T-cell (primary cell): ENCODE results near the gene GRM8. TPM values are rescaled to one million over a fixed set of nuclear protein-coding genes. Genes with fewer than 3 reads are reported as not detected.

Experiments used
- ATAC-seq, 4 experiments: fragments of 200-7000 bp in 3 of 4; fragments of 150-1000 bp in 1 of 4; cut with Tn5 transposase; replicated peaks in 1 of 4; 1 replicate in 3 of 4; 2 replicates in 1 of 4; pipeline ENCODE4 v1.10.0; 2021; ENCODE audit warnings: moderate library complexity in 3 of 4, mild to moderate bottlenecking in 2 of 4, moderate number of reproducible peaks in 1 of 4
- CTCF ChIA-PET, 2 donors: fragments of 300-600 bp; sonication (Branson Sonifier 250); formaldehyde crosslinking; loops; one replicate each; lab custom pipeline; 2022; ENCODE audit warnings: antibody characterized with exemption in 2 of 2; lab: Charles Lee
- POLR2A ChIA-PET, 2 donors: fragments of 300-600 bp; sonication (Branson Sonifier 250); formaldehyde crosslinking; loops; one replicate each; lab custom pipeline; 2022; ENCODE audit warnings: antibody characterized with exemption in 2 of 2; lab: Charles Lee
- DNase-seq, 35 experiments: peaks; one replicate each; pipeline versions ENCODE4 v3.0.0 to v3.0.0-alpha.2; 2013 to 2023
- H3K27ac ChIP-seq: one replicate; pipeline ENCODE4 v1.5.1; 2013; ENCODE audit warnings: low read length
- H3K27me3 ChIP-seq, 2 experiments: replicated peaks in 1 of 2; 1 replicate in 1 of 2; 2 replicates in 1 of 2; pipeline versions ENCODE4 v1.6.1 to v1.7.0; 2013; ENCODE audit warnings: low read length in 1 of 2, mixed read lengths in 1 of 2; ENCODE audit not compliant: control insufficient read depth in 2 of 2, insufficient read depth in 2 of 2; ENCODE audit errors: extremely low read depth in 1 of 2
- H3K36me3 ChIP-seq, 2 donors: 1 replicate in 1 of 2; 2 replicates in 1 of 2; pipeline versions ENCODE4 v1.6.1 to v1.7.0; 2013; ENCODE audit warnings: low read length in 1 of 2; ENCODE audit not compliant: control insufficient read depth in 2 of 2, insufficient read depth in 1 of 2; ENCODE audit errors: extremely low read depth in 1 of 2
- H3K4me1 ChIP-seq, 2 experiments: 1 replicate in 1 of 2; 2 replicates in 1 of 2; pipeline versions ENCODE4 v1.6.1 to v1.7.0; 2013; ENCODE audit warnings: low read length in 2 of 2, mixed read lengths in 1 of 2; ENCODE audit not compliant: insufficient read depth in 2 of 2, control insufficient read depth in 1 of 2; ENCODE audit errors: extremely low read depth in 1 of 2
- H3K4me3 ChIP-seq, 2 donors: 1 replicate in 1 of 2; 2 replicates in 1 of 2; pipeline versions ENCODE4 v1.5.1 to v1.7.0; 2013; ENCODE audit warnings: mild to moderate bottlenecking in 2 of 2, low read length in 1 of 2, moderate library complexity in 1 of 2; ENCODE audit not compliant: control insufficient read depth in 1 of 2; ENCODE audit errors: extremely low read depth in 1 of 2
- H3K9me3 ChIP-seq: 2 replicates; pipeline ENCODE4 v1.7.0; 2013
- H3K27ac Mint-ChIP-seq, 2 donors: one replicate each; pipeline ENCODE4 v1.8.0; 2020 to 2021; ENCODE audit warnings: mild to moderate bottlenecking in 2 of 2, mixed read lengths in 2 of 2
- H3K27me3 Mint-ChIP-seq, 2 donors: one replicate each; pipeline ENCODE4 v1.8.0; 2021 to 2022; ENCODE audit warnings: mixed read lengths in 2 of 2
- H3K36me3 Mint-ChIP-seq: one replicate; pipeline ENCODE4 v1.8.0; 2021; ENCODE audit warnings: mixed read lengths
- H3K4me1 Mint-ChIP-seq, 3 donors: one replicate each; pipeline ENCODE4 v1.8.0; 2020 to 2022; ENCODE audit warnings: mixed read lengths in 3 of 3, mild to moderate bottlenecking in 1 of 3
- H3K4me3 Mint-ChIP-seq, 3 donors: one replicate each; pipeline ENCODE4 v1.8.0; 2020 to 2022; ENCODE audit warnings: mild to moderate bottlenecking in 3 of 3, mixed read lengths in 3 of 3, moderate library complexity in 3 of 3
- H3K9me3 Mint-ChIP-seq, 3 donors: one replicate each; pipeline ENCODE4 v1.8.0; 2020 to 2022; ENCODE audit warnings: mixed read lengths in 3 of 3
- WGBS: methylation state at CpG from one replicate; pipeline ENCODE4 v1.1.5; 2013; ENCODE audit warnings: missing lambda C conversion rate; ENCODE audit not compliant: insufficient coverage; 5-methylcytosine and 5-hydroxymethylcytosine counted together
- total RNA-seq, 35 experiments: library from RNA in 6 of 35; stranded (reverse) in 6 of 35; fragments of 120-200 nt in 1 of 35; gene quantifications; one replicate each; pipeline versions ENCODE4 v1.2.1 to v1.2.4 and lab custom pipeline; 2013 to 2026

The GRM8 gene
- total RNA-seq, 5 donors from 2014 or later (not counting 1 experiment from before 2014, with no cell fraction given): not detected

DNA sequence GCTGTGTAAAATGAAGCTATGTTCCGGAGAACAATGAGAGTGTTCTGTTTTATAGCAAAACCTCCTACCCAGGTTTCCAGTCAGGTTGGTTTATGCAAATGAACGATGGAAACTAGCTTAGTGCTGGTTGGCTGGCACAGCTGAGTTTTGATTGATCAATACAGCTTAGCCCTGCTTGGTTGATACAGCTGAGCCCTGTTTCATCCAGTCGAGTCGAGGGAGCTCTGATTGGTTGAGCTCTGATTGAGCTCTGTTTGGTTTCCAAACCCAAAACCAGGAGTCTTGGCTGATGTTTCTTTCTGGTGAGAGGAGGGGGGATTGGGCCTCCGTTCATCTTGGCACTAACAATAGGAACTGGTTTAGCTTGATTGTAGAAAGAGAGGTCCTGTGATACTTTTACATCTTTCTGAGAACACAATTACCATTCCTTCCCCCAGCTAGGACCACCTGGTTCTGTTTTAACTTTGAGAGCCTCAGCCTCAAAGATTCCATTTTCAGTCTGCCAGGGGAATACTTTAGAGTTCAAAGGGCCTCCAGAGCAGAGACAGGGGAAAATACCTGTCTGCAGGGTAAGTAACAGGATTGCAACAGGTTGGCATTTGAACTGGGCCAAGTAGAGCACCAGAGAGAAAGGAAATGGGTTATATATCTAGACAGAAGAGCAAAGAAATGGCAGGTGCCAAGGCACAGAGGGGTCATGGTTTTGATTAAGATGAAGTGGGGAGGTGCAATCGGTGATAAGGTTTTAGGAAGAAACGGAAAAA lies 210.9 kb downstream of the GRM8 start:
- ATAC-seq: no peak
- peaks cover 5 to 26% of the 10 kb centered on the region in 2 donors for H3K27me3 Mint-ChIP-seq
- Histone ChIP-seq H3K9me3 (no peaks in the 10 kb centered on the region), H3K4me3 (no peak overlapping the region), H3K36me3 (no peaks in the 10 kb centered on the region), H3K27ac (no peak overlapping the region), H3K4me1 (no peaks in the 10 kb centered on the region), H3K27me3 (no peaks in the 10 kb centered on the region)
- no peak overlapping the region for H3K27ac Mint-ChIP-seq
- H3K4me3 Mint-ChIP-seq: no peak overlapping the region
- no peaks in the 10 kb centered on the region for H3K4me1 Mint-ChIP-seq
- ChIA-PET POLR2A (no interaction called here), CTCF (no interaction called here)
- WGBS: 73% methylated on average over 2 of the region's 7 CpGs
- peaks cover 0 to 8% (median 7%) of the 10 kb centered on the region in 3 donors for H3K9me3 Mint-ChIP-seq
- H3K36me3 Mint-ChIP-seq: no peaks in the 10 kb centered on the region
- no peak for DNase-seq

DNA sequence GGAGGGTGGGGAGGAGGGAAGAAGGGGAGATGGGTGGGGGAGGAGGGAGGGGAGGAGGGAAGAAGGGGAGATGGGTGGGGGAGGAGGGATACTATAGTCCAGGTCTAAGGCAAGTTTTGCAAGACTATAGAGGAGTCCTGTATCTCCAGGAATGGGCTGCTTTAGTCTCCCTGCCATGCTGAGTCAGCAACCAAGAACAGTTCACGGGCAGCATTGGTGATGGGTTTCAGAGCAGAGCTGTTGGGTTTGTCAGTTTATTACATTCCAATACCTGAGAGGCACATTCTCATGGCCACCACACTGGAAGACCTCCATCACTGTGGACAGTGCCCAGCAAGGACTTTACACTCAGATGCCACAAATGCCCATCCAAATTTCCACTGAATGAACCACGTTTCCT lies 212.7 kb downstream of the GRM8 start:
- H3K4me3 Mint-ChIP-seq: no peak overlapping the region
- peaks cover 0 to 8% (median 7%) of the 10 kb centered on the region in 3 donors for H3K9me3 Mint-ChIP-seq
- CTCF ChIA-PET: no interaction called here

DNA sequence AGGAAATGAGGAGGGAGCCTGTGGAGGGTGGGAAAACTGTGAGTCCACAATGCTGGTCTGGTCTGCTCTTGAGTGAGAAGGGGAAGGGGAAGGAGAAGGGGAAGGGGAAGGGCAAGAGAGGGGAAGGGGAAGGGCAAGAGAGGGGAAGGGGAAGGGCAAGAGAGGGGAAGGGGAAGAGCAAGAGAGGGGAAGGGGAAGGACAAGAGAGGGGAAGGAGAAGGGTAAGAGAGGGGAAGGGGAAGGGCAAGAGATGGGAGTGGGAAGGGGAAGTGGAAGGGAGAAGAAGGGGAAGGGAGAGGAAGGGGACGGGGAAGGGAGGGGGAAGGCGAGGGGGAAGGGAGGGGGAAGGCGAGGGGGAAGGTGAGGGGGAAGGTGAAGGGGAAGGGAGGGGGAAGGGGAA lies 213.2 kb downstream of the GRM8 start:
- Mint-ChIP-seq H3K4me1 (no peaks in the 10 kb centered on the region), H3K9me3 (peaks cover 0 to 8% (median 7%) of the 10 kb centered on the region in 3 donors), H3K4me3 (no peak overlapping the region), H3K36me3 (no peaks in the 10 kb centered on the region), H3K27ac (no peak overlapping the region), H3K27me3 (peaks cover 8 to 37% of the 10 kb centered on the region in 2 donors)
- POLR2A ChIA-PET: no interaction called here
- CTCF ChIA-PET: no interaction called here
- ATAC-seq: no peak
- Histone ChIP-seq H3K36me3 (no peaks in the 10 kb centered on the region), H3K4me3 (no peak overlapping the region), H3K27me3 (no peaks in the 10 kb centered on the region), H3K4me1 (no peaks in the 10 kb centered on the region), H3K9me3 (no peaks in the 10 kb centered on the region), H3K27ac (no peak overlapping the region)
- no CpG with 5 or more reads among the region's 3 CpGs for WGBS
- no peak for DNase-seq

More for the DNA sequence above, 212.7 kb downstream of the GRM8 start:
- Mint-ChIP-seq H3K27me3 (peaks cover 6 to 36% of the 10 kb centered on the region in 2 donors), H3K4me1 (no peaks in the 10 kb centered on the region), H3K36me3 (no peaks in the 10 kb centered on the region), H3K27ac (no peak overlapping the region)
- Histone ChIP-seq H3K27ac (no peak overlapping the region), H3K9me3 (no peaks in the 10 kb centered on the region), H3K4me1 (no peaks in the 10 kb centered on the region), H3K4me3 (no peak overlapping the region), H3K36me3 (no peaks in the 10 kb centered on the region), H3K27me3 (no peaks in the 10 kb centered on the region)
- no peak for ATAC-seq
- POLR2A ChIA-PET: no interaction called here
- WGBS: no CpG with 5 or more reads among the region's 2 CpGs
- DNase-seq: no peak

- Histone ChIP-seq H3K27ac (no peak overlapping the region), H3K4me1 (no peaks in the 10 kb centered on the region), H3K9me3 (no peaks in the 10 kb centered on the region), H3K27me3 (no peaks in the 10 kb centered on the region), H3K36me3 (no peaks in the 10 kb centered on the region), H3K4me3 (no peak overlapping the region)
- Mint-ChIP-seq H3K4me1 (no peaks in the 10 kb centered on the region), H3K4me3 (no peak overlapping the region), H3K36me3 (no peaks in the 10 kb centered on the region), H3K27ac (no peak overlapping the region), H3K9me3 (no peaks in the 10 kb centered on the region), H3K27me3 (peaks cover 8 to 46% of the 10 kb centered on the region in 2 donors)
- DNase-seq (no peak), ATAC-seq (no peak)
- ChIA-PET CTCF (no interaction called here), POLR2A (no interaction called here)
- 90% methylated on average over 2 of the region's 6 CpGs for WGBS
These were observed 217.4 kb downstream of the GRM8 start for GRCh38 chr7:127035203-127035849.

DNA sequence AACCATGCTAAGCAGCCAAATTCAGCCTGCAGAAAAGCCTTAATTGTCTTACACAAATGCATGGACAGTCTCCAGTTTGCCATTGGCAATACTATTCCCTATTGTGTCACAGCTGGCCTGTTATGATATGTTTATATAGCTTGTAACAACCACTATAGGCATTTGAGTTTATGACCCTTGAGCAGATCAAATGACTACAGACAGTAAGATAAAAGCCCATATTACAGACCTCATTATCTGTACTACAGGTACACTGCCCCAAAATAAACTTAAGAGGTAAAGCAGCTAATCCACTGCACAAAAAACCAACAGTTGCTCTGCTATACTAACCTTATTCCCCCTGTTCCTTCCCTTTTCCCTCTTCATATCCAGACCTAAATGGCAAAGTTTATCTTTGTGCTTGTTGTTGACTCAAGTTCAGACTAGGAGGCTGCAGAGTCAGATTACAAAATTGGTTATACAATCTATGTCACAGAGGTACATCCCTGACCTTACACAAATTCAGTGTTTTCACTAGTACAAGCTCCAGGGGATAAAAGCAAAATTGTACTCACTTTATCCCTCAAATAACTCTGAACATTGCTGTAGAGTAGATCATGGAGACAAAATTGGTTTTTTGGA lies 218.4 kb downstream of the GRM8 start:
- CTCF ChIA-PET: no interaction called here
- Mint-ChIP-seq H3K27me3 (peaks cover 7 to 51% of the 10 kb centered on the region in 2 donors), H3K4me1 (no peaks in the 10 kb centered on the region), H3K27ac (no peak overlapping the region), H3K36me3 (no peaks in the 10 kb centered on the region), H3K9me3 (no peaks in the 10 kb centered on the region), H3K4me3 (no peak overlapping the region)
- POLR2A ChIA-PET: no interaction called here
- Histone ChIP-seq H3K27me3 (peaks cover 0 to 2% of the 10 kb centered on the region in 2 experiments), H3K4me1 (no peaks in the 10 kb centered on the region), H3K9me3 (no peaks in the 10 kb centered on the region), H3K27ac (no peak overlapping the region), H3K4me3 (no peak overlapping the region), H3K36me3 (no peaks in the 10 kb centered on the region)
- ATAC-seq (no peak), DNase-seq (no peak)

DNA sequence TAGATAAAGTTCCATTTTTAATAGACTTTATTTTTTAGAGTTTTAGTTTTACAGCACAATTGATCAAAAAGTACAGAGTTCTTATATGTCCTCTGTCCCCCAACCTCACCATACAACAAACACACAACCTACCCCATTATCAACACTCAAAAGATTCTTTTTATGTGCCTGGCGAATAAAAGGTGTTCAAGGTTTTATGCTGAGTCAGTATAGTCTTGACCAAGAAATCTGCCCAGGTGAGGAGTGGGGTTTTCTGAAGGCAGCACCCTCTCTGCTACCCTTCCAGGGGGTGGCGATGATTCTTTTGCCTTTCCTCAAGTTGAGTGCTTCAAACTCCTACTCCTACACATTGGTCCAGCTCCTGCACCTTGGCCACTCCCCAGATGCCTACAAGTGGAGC lies 222.9 kb downstream of the GRM8 start:
- CTCF ChIA-PET: no interaction called here
- Histone ChIP-seq H3K4me1 (no peaks in the 10 kb centered on the region), H3K4me3 (no peak overlapping the region), H3K9me3 (no peaks in the 10 kb centered on the region), H3K27ac (no peak overlapping the region), H3K36me3 (no peaks in the 10 kb centered on the region), H3K27me3 (peaks cover 0 to 2% of the 10 kb centered on the region in 2 experiments)
- Mint-ChIP-seq H3K27me3 (peaks cover 0 to 28% of the 10 kb centered on the region in 2 donors), H3K36me3 (no peaks in the 10 kb centered on the region), H3K4me1 (no peaks in the 10 kb centered on the region), H3K9me3 (peaks cover 0 to 7% (median 6%) of the 10 kb centered on the region in 3 donors), H3K27ac (no peak overlapping the region), H3K4me3 (no peak overlapping the region)
- ATAC-seq (no peak), DNase-seq (no peak)
- POLR2A ChIA-PET: no interaction called here
- WGBS: no CpG with 5 or more reads among the region's 2 CpGs
